Naive thymus-derived CD4-positive, alpha-beta T cell (primary cell): ENCODE measurements around the gene TFF3. TPM values are rescaled to one million over a fixed set of nuclear protein-coding genes. Genes with fewer than 3 reads are reported as not detected.

Experiments used
- ATAC-seq: fragments of 150-1000 bp; cut with Tn5 transposase; 2 replicates; pipeline ENCODE4 v1.10.0; 2021; ENCODE audit warnings: mild to moderate bottlenecking, moderate library complexity
- CTCF ChIA-PET: fragments of 350-600 bp; sonication (Branson Sonifier 250); formaldehyde crosslinking; loops from one replicate; lab custom pipeline; 2021; ENCODE audit warnings: antibody characterized with exemption; lab: Charles Lee
- POLR2A ChIA-PET: fragments of 350-600 bp; sonication (Branson Sonifier 250); formaldehyde crosslinking; loops from one replicate; lab custom pipeline; 2021; ENCODE audit warnings: antibody characterized with exemption, inconsistent platforms; lab: Charles Lee
- DNase-seq, 9 donors: peaks; one replicate each; pipeline versions ENCODE4 v3.0.0 to v3.0.0-alpha.2; 2020 to 2022; ENCODE audit warnings: mixed read lengths in 1 of 9
- H3K27ac ChIP-seq: one replicate; pipeline ENCODE4 v1.7.0; 2013; ENCODE audit warnings: mild to moderate bottlenecking, low read depth, low read length, moderate library complexity
- H3K27me3 ChIP-seq, 2 donors: one replicate each; pipeline ENCODE4 v1.7.0; 2013; ENCODE audit warnings: low read length in 2 of 2, mild to moderate bottlenecking in 2 of 2, moderate library complexity in 2 of 2; ENCODE audit not compliant: control insufficient read depth in 2 of 2, insufficient read depth in 2 of 2
- H3K36me3 ChIP-seq, 3 experiments: 1 replicate in 2 of 3; 2 replicates in 1 of 3; pipeline ENCODE4 v1.7.0; 2013; ENCODE audit warnings: low read length in 3 of 3, mild to moderate bottlenecking in 3 of 3, moderate library complexity in 1 of 3; ENCODE audit not compliant: insufficient read depth in 3 of 3, control insufficient read depth in 2 of 3
- H3K4me1 ChIP-seq, 2 donors: one replicate each; pipeline ENCODE4 v1.7.0; 2013; ENCODE audit warnings: low read length in 2 of 2, mild to moderate bottlenecking in 2 of 2, moderate library complexity in 1 of 2; ENCODE audit not compliant: control insufficient read depth in 2 of 2, insufficient read depth in 2 of 2
- H3K4me3 ChIP-seq: 2 replicates; pipeline ENCODE4 v1.7.0; 2013; ENCODE audit warnings: mild to moderate bottlenecking, low read length
- H3K9me3 ChIP-seq, 3 experiments: 1 replicate in 2 of 3; 2 replicates in 1 of 3; pipeline ENCODE4 v1.7.0; 2013; ENCODE audit warnings: low read length in 3 of 3; ENCODE audit not compliant: control insufficient read depth in 2 of 3
- H3K27ac Mint-ChIP-seq, 9 donors: one replicate each; pipeline ENCODE4 v1.8.0; 2020 to 2022; ENCODE audit warnings: mixed read lengths in 9 of 9, mild to moderate bottlenecking in 8 of 9, moderate library complexity in 5 of 9, inconsistent platforms in 2 of 9
- H3K27me3 Mint-ChIP-seq, 5 donors: one replicate each; pipeline ENCODE4 v1.8.0; 2021 to 2022; ENCODE audit warnings: mixed read lengths in 5 of 5, mild to moderate bottlenecking in 1 of 5
- H3K36me3 Mint-ChIP-seq, 5 donors: one replicate each; pipeline ENCODE4 v1.8.0; 2020 to 2022; ENCODE audit warnings: mixed read lengths in 5 of 5, mild to moderate bottlenecking in 3 of 5, inconsistent platforms in 1 of 5
- H3K4me1 Mint-ChIP-seq, 7 donors: one replicate each; pipeline ENCODE4 v1.8.0; 2020 to 2022; ENCODE audit warnings: mixed read lengths in 7 of 7, mild to moderate bottlenecking in 3 of 7, inconsistent platforms in 1 of 7
- H3K4me3 Mint-ChIP-seq, 10 donors: one replicate each; pipeline ENCODE4 v1.8.0; 2020 to 2022; ENCODE audit warnings: mild to moderate bottlenecking in 10 of 10, mixed read lengths in 10 of 10, moderate library complexity in 6 of 10, inconsistent platforms in 2 of 10
- H3K9me3 Mint-ChIP-seq, 11 donors: one replicate each; pipeline ENCODE4 v1.8.0; 2020 to 2022; ENCODE audit warnings: mixed read lengths in 11 of 11, mild to moderate bottlenecking in 4 of 11, inconsistent platforms in 1 of 11, moderate library complexity in 1 of 11
- intact Hi-C, 2 donors: fragments of 100-400 bp; cut with micrococcal nuclease; formaldehyde crosslinking; loops; one replicate each; pipeline ENCODE4 v1.15.1; 2023
- polyA plus RNA-seq, 2 donors: library from polyadenylated mRNA; unstranded; fragments of 300-500 nt; fragmentation: Illumina TruSeq; gene quantifications; one replicate each; pipeline ENCODE4 v1.2.3, GENCODE V29; 2021
- total RNA-seq, 6 experiments: library from RNA in 5 of 6; stranded (reverse) in 5 of 6; gene quantifications; 1 replicate in 5 of 6; 2 replicates in 1 of 6; pipeline ENCODE4 v1.2.3 and lab custom pipeline; 2021 to 2026

Gene TFF3
- total and polyA plus RNA-seq, 7 experiments from 2014 or later = not detected

GRCh38 chr21:42282715-42283114 lies 32.5 kb downstream of the TFF3 start:
- no peak overlapping the region for H3K4me3 Mint-ChIP-seq
- peaks cover 0 to 1% (median 0%) of the 10 kb centered on the region in 11 donors for H3K9me3 Mint-ChIP-seq
- H3K9me3 ChIP-seq = no peaks in the 10 kb centered on the region
- no peak overlapping the region for H3K27ac Mint-ChIP-seq
- H3K4me3 ChIP-seq = no peak overlapping the region
- peaks cover 0 to 95% (median 6%) of the 10 kb centered on the region in 3 experiments for H3K36me3 ChIP-seq
- DNase-seq (no peak), ATAC-seq (no peak)
- H3K4me1 ChIP-seq = no peaks in the 10 kb centered on the region
- no peaks in the 10 kb centered on the region for H3K27me3 Mint-ChIP-seq
- no peaks in the 10 kb centered on the region for H3K27me3 ChIP-seq
- CTCF ChIA-PET = interaction anchor here (0.7 kb wide), 1 partner anchor 24 kb away, joined by 3 read pairs; no protein-coding TSS in a partner anchor
- peaks cover 7 to 42% (median 27%) of the 10 kb centered on the region in 5 donors for H3K36me3 Mint-ChIP-seq
- POLR2A ChIA-PET = no interaction called here
- no peak overlapping the region for H3K27ac ChIP-seq
- intact Hi-C loops = no loop called here
- H3K4me1 Mint-ChIP-seq = peaks cover 0 to 3% (median 0%) of the 10 kb centered on the region in 7 donors

GRCh38 chr21:42282021-42282420 lies 33.2 kb downstream of the TFF3 start:
- POLR2A ChIA-PET = no interaction called here
- intact Hi-C loops = no loop called here

GRCh38 chr21:42281181-42281680 lies 34.0 kb downstream of the TFF3 start:
- Mint-ChIP-seq H3K36me3 (peaks cover 3 to 38% (median 19%) of the 10 kb centered on the region in 5 donors), H3K4me3 (no peak overlapping the region), H3K9me3 (peaks cover 0 to 1% (median 0%) of the 10 kb centered on the region in 11 donors), H3K4me1 (no peaks in the 10 kb centered on the region), H3K27ac (no peak overlapping the region), H3K27me3 (no peaks in the 10 kb centered on the region)
- ATAC-seq (no peak), DNase-seq (no peak)
- Histone ChIP-seq H3K36me3 (peaks cover 0 to 95% (median 6%) of the 10 kb centered on the region in 3 experiments), H3K27ac (no peak overlapping the region), H3K4me1 (no peaks in the 10 kb centered on the region), H3K4me3 (no peak overlapping the region), H3K9me3 (no peaks in the 10 kb centered on the region), H3K27me3 (no peaks in the 10 kb centered on the region)
- ChIA-PET POLR2A (no interaction called here), CTCF (no interaction called here)
- intact Hi-C loops = no loop called here

More at GRCh38 chr21:42282021-42282420, 33.2 kb downstream of the TFF3 start:
- ATAC-seq (no peak), DNase-seq (no peak)
- H3K9me3 ChIP-seq = no peaks in the 10 kb centered on the region
- Mint-ChIP-seq H3K27ac (no peak overlapping the region), H3K27me3 (no peaks in the 10 kb centered on the region), H3K4me1 (peaks cover 0 to 3% (median 0%) of the 10 kb centered on the region in 7 donors), H3K36me3 (peaks cover 6 to 40% (median 27%) of the 10 kb centered on the region in 5 donors), H3K4me3 (no peak overlapping the region), H3K9me3 (peaks cover 0 to 1% (median 0%) of the 10 kb centered on the region in 11 donors)
- no peaks in the 10 kb centered on the region for H3K27me3 ChIP-seq
- peaks cover 0 to 95% (median 6%) of the 10 kb centered on the region in 3 experiments for H3K36me3 ChIP-seq
- CTCF ChIA-PET = interaction anchor here (0.7 kb wide), 1 partner anchor 23 kb away, joined by 3 read pairs; no protein-coding TSS in a partner anchor
- H3K27ac ChIP-seq = no peak overlapping the region
- H3K4me3 ChIP-seq = no peak overlapping the region
- H3K4me1 ChIP-seq = no peaks in the 10 kb centered on the region

GRCh38 chr21:42280356-42281180 lies 34.6 kb downstream of the TFF3 start:
- Mint-ChIP-seq H3K9me3 (peaks cover 0 to 1% (median 0%) of the 10 kb centered on the region in 11 donors), H3K4me1 (no peaks in the 10 kb centered on the region), H3K27me3 (no peaks in the 10 kb centered on the region), H3K36me3 (peaks cover 0 to 33% (median 14%) of the 10 kb centered on the region in 5 donors), H3K27ac (no peak overlapping the region), H3K4me3 (no peak overlapping the region)
- Histone ChIP-seq H3K36me3 (peaks cover 0 to 94% (median 6%) of the 10 kb centered on the region in 3 experiments), H3K27ac (no peak overlapping the region), H3K9me3 (no peaks in the 10 kb centered on the region), H3K4me1 (no peaks in the 10 kb centered on the region), H3K27me3 (no peaks in the 10 kb centered on the region), H3K4me3 (no peak overlapping the region)
- ChIA-PET CTCF (interaction anchor here (0.5 kb wide), 1 partner anchor 10 kb away, joined by 4 read pairs; no protein-coding TSS in a partner anchor), POLR2A (no interaction called here)
- ATAC-seq = no peak
- intact Hi-C loops = no loop called here
- no peak for DNase-seq

GRCh38 chr21:42279888-42280287 lies 35.3 kb downstream of the TFF3 start:
- CTCF ChIA-PET = interaction anchor here (0.5 to 0.9 kb wide), 2 partner anchors 10 to 135 kb away, joined by 3 to 4 read pairs; no protein-coding TSS in a partner anchor
- Mint-ChIP-seq H3K36me3 (peaks cover 1 to 36% (median 12%) of the 10 kb centered on the region in 5 donors), H3K9me3 (peaks cover 0 to 1% (median 0%) of the 10 kb centered on the region in 11 donors), H3K27me3 (no peaks in the 10 kb centered on the region), H3K27ac (peak overlapping the region in 1 of 9 donors; percentile 8), H3K4me1 (no peaks in the 10 kb centered on the region), H3K4me3 (no peak overlapping the region)
- Histone ChIP-seq H3K27me3 (no peaks in the 10 kb centered on the region), H3K4me1 (no peaks in the 10 kb centered on the region), H3K4me3 (no peak overlapping the region), H3K27ac (no peak overlapping the region), H3K9me3 (no peaks in the 10 kb centered on the region), H3K36me3 (peaks cover 0 to 94% (median 6%) of the 10 kb centered on the region in 3 experiments)
- POLR2A ChIA-PET = no interaction called here
- ATAC-seq = no peak
- intact Hi-C loops = no loop called here
- no peak for DNase-seq

GRCh38 chr21:42279341-42279871 lies 35.8 kb downstream of the TFF3 start:
- H3K9me3 ChIP-seq = no peaks in the 10 kb centered on the region
- no peaks in the 10 kb centered on the region for H3K27me3 ChIP-seq
- POLR2A ChIA-PET = no interaction called here
- H3K27me3 Mint-ChIP-seq = no peaks in the 10 kb centered on the region
- H3K36me3 ChIP-seq = peaks cover 0 to 92% (median 4%) of the 10 kb centered on the region in 3 experiments
- H3K4me1 Mint-ChIP-seq = no peaks in the 10 kb centered on the region
- intact Hi-C loops = no loop called here
- ATAC-seq (no peak), DNase-seq (no peak)
- H3K4me3 ChIP-seq = no peak overlapping the region
- H3K27ac ChIP-seq = no peak overlapping the region
- H3K4me3 Mint-ChIP-seq = no peak overlapping the region
- CTCF ChIA-PET = interaction anchor here (0.9 kb wide), 1 partner anchor 134 kb away, joined by 3 read pairs; no protein-coding TSS in a partner anchor
- H3K9me3 Mint-ChIP-seq = peaks cover 0 to 1% (median 0%) of the 10 kb centered on the region in 11 donors
- H3K4me1 ChIP-seq = no peaks in the 10 kb centered on the region
- peak overlapping the region in 1 of 9 donors; percentile 8 for H3K27ac Mint-ChIP-seq
- H3K36me3 Mint-ChIP-seq = peaks cover 1 to 38% (median 12%) of the 10 kb centered on the region in 5 donors
